ENCODE data around the gene TUBAL3.

The TUBAL3 gene

DNA sequence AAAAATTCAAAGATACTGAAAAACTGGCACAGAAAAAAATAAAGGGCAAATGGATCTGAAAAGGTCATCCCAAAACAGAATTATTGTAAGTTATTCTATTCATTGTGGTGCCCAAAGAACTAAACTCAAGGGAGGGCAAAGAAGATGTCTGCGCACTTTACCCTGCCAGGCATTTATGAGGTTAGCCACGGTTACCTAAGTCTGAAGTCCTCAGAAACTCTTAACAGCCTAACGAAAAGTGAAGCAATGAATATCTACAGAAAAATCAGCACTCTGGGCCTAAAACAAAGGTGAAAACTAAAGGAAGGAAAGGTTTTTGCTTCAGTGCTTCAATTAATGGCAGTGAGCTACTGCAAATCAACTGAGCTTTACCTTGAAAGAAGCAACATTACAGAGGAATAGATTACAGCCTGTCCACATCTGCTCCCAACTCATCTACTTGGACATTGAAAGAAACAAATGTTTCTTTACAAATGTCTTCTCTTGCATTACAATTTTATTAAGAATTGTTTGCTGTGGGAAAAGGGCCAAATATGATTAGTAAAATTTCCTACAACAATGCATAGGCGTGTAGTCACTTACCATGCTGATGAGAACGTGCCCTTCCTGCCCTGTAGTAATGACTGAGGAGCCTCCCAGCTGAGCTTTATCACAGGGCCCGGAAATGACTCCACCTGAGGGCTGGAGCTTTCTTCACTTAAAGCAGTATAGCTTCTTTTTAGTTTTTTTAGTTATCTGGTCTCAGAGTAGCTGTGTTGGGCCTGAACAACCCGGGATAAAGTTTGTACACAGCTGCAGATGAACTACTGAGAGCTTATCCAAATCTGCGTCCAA lies at the start of gene TUBAL3:
Gene TUBAL3 (minus strand): TSS at position 621 of the 834 bp plus-strand sequence. CDS start 36 bp downstream, at position 585.
- no peaks in the 10 kb centered on the region for H3K79me2 ChIP-seq (ENCODE audit: insufficient read depth, low read length)
- no peak within 1 kb of the TSS for H3K4me3 ChIP-seq (ENCODE audit: low read length, poor library complexity, severe bottlenecking)
- no peaks in the 10 kb centered on the region for H3K9me2 ChIP-seq (replicated peaks; ENCODE audit: low read depth, low read length)
- no peaks in the 10 kb centered on the region for H3F3A ChIP-seq (ENCODE audit: low read depth)
- no peaks in the 10 kb centered on the region for H3K9me3 ChIP-seq (ENCODE audit: insufficient read depth, low read depth, low read length)
- no peak for TF ChIP-seq EZH2phosphoT487 (IDR thresholded peaks at IDR 0.05; ENCODE audit: borderline replicate concordance)
- TF ChIP-seq, protein P1, sequence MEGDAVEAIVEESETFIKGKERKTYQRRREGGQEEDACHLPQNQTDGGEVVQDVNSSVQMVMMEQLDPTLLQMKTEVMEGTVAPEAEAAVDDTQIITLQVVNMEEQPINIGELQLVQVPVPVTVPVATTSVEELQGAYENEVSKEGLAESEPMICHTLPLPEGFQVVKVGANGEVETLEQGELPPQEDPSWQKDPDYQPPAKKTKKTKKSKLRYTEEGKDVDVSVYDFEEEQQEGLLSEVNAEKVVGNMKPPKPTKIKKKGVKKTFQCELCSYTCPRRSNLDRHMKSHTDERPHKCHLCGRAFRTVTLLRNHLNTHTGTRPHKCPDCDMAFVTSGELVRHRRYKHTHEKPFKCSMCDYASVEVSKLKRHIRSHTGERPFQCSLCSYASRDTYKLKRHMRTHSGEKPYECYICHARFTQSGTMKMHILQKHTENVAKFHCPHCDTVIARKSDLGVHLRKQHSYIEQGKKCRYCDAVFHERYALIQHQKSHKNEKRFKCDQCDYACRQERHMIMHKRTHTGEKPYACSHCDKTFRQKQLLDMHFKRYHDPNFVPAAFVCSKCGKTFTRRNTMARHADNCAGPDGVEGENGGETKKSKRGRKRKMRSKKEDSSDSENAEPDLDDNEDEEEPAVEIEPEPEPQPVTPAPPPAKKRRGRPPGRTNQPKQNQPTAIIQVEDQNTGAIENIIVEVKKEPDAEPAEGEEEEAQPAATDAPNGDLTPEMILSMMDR (conservative IDR thresholded peaks at IDR 0.05; ENCODE audit: low read length): no peak
- no peaks in the 10 kb centered on the region for H3K27me3 ChIP-seq (ENCODE audit: insufficient read depth, low read length, poor library complexity, severe bottlenecking)
- H3K4me2 ChIP-seq (ENCODE audit: low read depth, low read length, poor library complexity, severe bottlenecking): no peak within 1 kb of the TSS
- H2AFZ ChIP-seq (ENCODE audit: low read length): no peak within 1 kb of the TSS
- no peak within 1 kb of the TSS for H3K9ac ChIP-seq (ENCODE audit: low read depth, low read length, poor library complexity, severe bottlenecking)
- H3K36me3 ChIP-seq (ENCODE audit: insufficient read depth, low read length): no peaks in the 10 kb centered on the region
- no peaks in the 10 kb centered on the region for H3K4me1 ChIP-seq (ENCODE audit: insufficient read depth, low read length, poor library complexity, severe bottlenecking)
- no peaks in the 10 kb centered on the region for H4K20me1 ChIP-seq (ENCODE audit: insufficient read depth, low read length, poor library complexity, severe bottlenecking)

DNA sequence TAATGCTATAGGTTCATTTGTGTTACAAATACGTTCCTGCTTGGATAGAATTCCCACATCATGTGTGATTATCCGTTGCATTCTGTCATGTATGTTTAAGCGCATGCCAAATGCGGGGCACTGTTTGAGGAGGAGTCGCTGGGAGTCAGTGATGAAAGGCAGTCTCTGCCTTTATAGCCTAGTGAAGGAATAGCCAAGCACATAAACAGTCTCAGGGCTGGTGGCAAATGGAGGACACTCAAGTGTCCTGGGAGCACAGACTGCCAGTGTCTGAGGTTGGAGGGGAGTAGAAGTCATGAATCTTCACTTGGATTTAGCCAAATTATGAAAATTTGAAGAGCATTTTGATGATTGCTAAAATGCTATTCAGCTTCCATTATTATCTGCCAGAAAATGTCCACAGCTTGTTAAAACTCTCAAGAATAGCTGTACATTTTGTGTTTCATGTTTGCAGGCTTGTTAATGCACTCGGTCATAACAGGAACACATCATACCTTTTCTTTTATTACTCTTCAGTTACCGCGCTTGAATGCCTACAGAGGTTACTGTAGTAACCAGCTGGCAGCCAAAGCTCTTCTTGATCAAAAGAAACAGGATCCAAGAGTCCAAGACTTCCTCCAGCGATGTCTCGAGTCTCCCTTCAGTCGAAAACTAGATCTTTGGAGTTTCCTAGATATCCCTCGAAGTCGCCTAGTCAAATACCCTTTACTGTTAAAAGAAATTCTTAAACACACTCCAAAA lies 49.3 kb upstream of the TUBAL3 start:
- H3K9me2 ChIP-seq (replicated peaks; ENCODE audit: low read depth, low read length): no peaks in the 10 kb centered on the region
- no peak overlapping the region for H3K4me2 ChIP-seq (ENCODE audit: low read depth, low read length, poor library complexity, severe bottlenecking)
- no peaks in the 10 kb centered on the region for H3F3A ChIP-seq (ENCODE audit: low read depth)
- peaks cover 65% of the 10 kb centered on the region for H3K36me3 ChIP-seq (ENCODE audit: insufficient read depth, low read length)
- no peaks in the 10 kb centered on the region for H3K27me3 ChIP-seq (ENCODE audit: insufficient read depth, low read length, poor library complexity, severe bottlenecking)
- peaks cover 32% of the 10 kb centered on the region for H4K20me1 ChIP-seq (ENCODE audit: insufficient read depth, low read length, poor library complexity, severe bottlenecking)
- H3K4me1 ChIP-seq (ENCODE audit: insufficient read depth, low read length, poor library complexity, severe bottlenecking): peaks cover 27% of the 10 kb centered on the region
- H3K4me3 ChIP-seq (ENCODE audit: low read length, poor library complexity, severe bottlenecking): no peak overlapping the region
- peaks cover 39% of the 10 kb centered on the region for H3K79me2 ChIP-seq (ENCODE audit: insufficient read depth, low read length)
- H2AFZ ChIP-seq (ENCODE audit: low read length): no peak overlapping the region
- TF ChIP-seq EZH2phosphoT487 (IDR thresholded peaks at IDR 0.05; ENCODE audit: borderline replicate concordance): no peak
- TF ChIP-seq, protein P1 (conservative IDR thresholded peaks at IDR 0.05; ENCODE audit: low read length): no peak
- H3K9me3 ChIP-seq (ENCODE audit: insufficient read depth, low read depth, low read length): no peaks in the 10 kb centered on the region
- no peak overlapping the region for H3K9ac ChIP-seq (ENCODE audit: low read depth, low read length, poor library complexity, severe bottlenecking)

GRCh38 chr10:5450605-5451384 lies 46.2 kb upstream of the TUBAL3 start:
- Histone ChIP-seq H2AFZ (ENCODE audit: low read length) (no peak overlapping the region), H3K9me2 (replicated peaks; ENCODE audit: low read depth, low read length) (no peaks in the 10 kb centered on the region), H3K36me3 (ENCODE audit: insufficient read depth, low read length) (peaks cover 42% of the 10 kb centered on the region), H3K79me2 (ENCODE audit: insufficient read depth, low read length) (peaks cover 63% of the 10 kb centered on the region), H3K9me3 (ENCODE audit: insufficient read depth, low read depth, low read length) (no peaks in the 10 kb centered on the region), H3K4me1 (ENCODE audit: insufficient read depth, low read length, poor library complexity, severe bottlenecking) (peaks cover 41% of the 10 kb centered on the region), H4K20me1 (ENCODE audit: insufficient read depth, low read length, poor library complexity, severe bottlenecking) (peaks cover 53% of the 10 kb centered on the region), H3K4me2 (ENCODE audit: low read depth, low read length, poor library complexity, severe bottlenecking) (peak overlapping the region; percentile 85), H3F3A (ENCODE audit: low read depth) (0 out of 2 replicates have a peak, but pooled peaks cover 3% of the 10 kb centered on the region), H3K4me3 (ENCODE audit: low read length, poor library complexity, severe bottlenecking) (peak overlapping the region; percentile 78), H3K27me3 (ENCODE audit: insufficient read depth, low read length, poor library complexity, severe bottlenecking) (no peaks in the 10 kb centered on the region), H3K9ac (ENCODE audit: low read depth, low read length, poor library complexity, severe bottlenecking) (no peak overlapping the region)
- TF ChIP-seq EZH2phosphoT487 (IDR thresholded peaks at IDR 0.05; ENCODE audit: borderline replicate concordance): no peak
- TF ChIP-seq, protein P1 (conservative IDR thresholded peaks at IDR 0.05; ENCODE audit: low read length): no peak
